Cerebellar nuclear complex (tissue), 1 donor: ENCODE results near the gene EGLN1.

Experiments used
- DNase-seq, 2 experiments: peaks; one replicate each; lab custom pipeline; 2025; lab: John Stamatoyannopoulos, UW

EGLN1 gene

GRCh38 chr1:231334079-231334666 is 87.9 kb downstream of the EGLN1 start:
- no peak for DNase-seq

GRCh38 chr1:231332761-231333160 is 89.3 kb downstream of the EGLN1 start:
- no peak for DNase-seq

GRCh38 chr1:231329483-231329882 is 92.6 kb downstream of the EGLN1 start:
- DNase-seq = no peak

GRCh38 chr1:231327617-231328016 is 94.5 kb downstream of the EGLN1 start:
- no peak for DNase-seq

GRCh38 chr1:231326248-231326647 is 95.8 kb downstream of the EGLN1 start:
- DNase-seq = no peak

- DNase-seq = no peak
Measured at GRCh38 chr1:231324660-231325059, 97.4 kb downstream of the EGLN1 start.

GRCh38 chr1:231322880-231323530 is 99.1 kb downstream of the EGLN1 start:
- no peak for DNase-seq

- DNase-seq = no peak
Measured at GRCh38 chr1:231319080-231319479, 103.0 kb downstream of the EGLN1 start.

GRCh38 chr1:231318568-231318967 is 103.5 kb downstream of the EGLN1 start:
- no peak for DNase-seq

GRCh38 chr1:231318015-231318355 is 104.1 kb downstream of the EGLN1 start:
- DNase-seq = no peak

- no peak for DNase-seq
Measured at GRCh38 chr1:231317306-231318014, 104.6 kb downstream of the EGLN1 start.

- no peak for DNase-seq
Measured at GRCh38 chr1:231315887-231316286, 106.2 kb downstream of the EGLN1 start.
